ENCODE measurements around the gene ASIC4. TPM values are rescaled to one million over a fixed set of nuclear protein-coding genes. Genes with fewer than 3 reads are reported as not detected.
A peak's percentile ranks its signal among the peaks of the same experiment; 100 is the strongest.

ASIC4 gene
- total RNA-seq, 2 experiments from 2014 or later, result not detected

- Mint-ChIP-seq H3K27ac (no peak overlapping the region), H3K4me3 (no peak overlapping the region), H3K4me1 (peaks cover 1% of the 10 kb centered on the region), H3K9me3 (no peaks in the 10 kb centered on the region), H3K36me3 (no peaks in the 10 kb centered on the region), H3K27me3 (peaks cover 85% of the 10 kb centered on the region)
- DNase-seq, result no peak
Observed at GRCh38 chr2:219527076-219527394, 12.8 kb downstream of the ASIC4 start.

GRCh38 chr2:219527472-219527871 lies 13.2 kb downstream of the ASIC4 start:
- no peak overlapping the region for H3K27ac Mint-ChIP-seq
- H3K9me3 Mint-ChIP-seq, result no peaks in the 10 kb centered on the region
- H3K36me3 Mint-ChIP-seq, result no peaks in the 10 kb centered on the region
- no peak overlapping the region for H3K4me3 Mint-ChIP-seq
- H3K27me3 Mint-ChIP-seq, result peaks cover 82% of the 10 kb centered on the region
- no peaks in the 10 kb centered on the region for H3K4me1 Mint-ChIP-seq
- DNase-seq, result no peak

- H3K27ac Mint-ChIP-seq, result no peak overlapping the region
Observed at GRCh38 chr2:219530048-219530963, 16.0 kb downstream of the ASIC4 start.

GRCh38 chr2:219531639-219532377 lies 17.5 kb downstream of the ASIC4 start:
- H3K4me3 Mint-ChIP-seq, result no peak overlapping the region
- no peak overlapping the region for H3K27ac Mint-ChIP-seq
- H3K4me1 Mint-ChIP-seq, result no peaks in the 10 kb centered on the region
- H3K27me3 Mint-ChIP-seq, result peaks cover 47% of the 10 kb centered on the region
- no peaks in the 10 kb centered on the region for H3K36me3 Mint-ChIP-seq
- no peaks in the 10 kb centered on the region for H3K9me3 Mint-ChIP-seq
- DNase-seq, result no peak

More at GRCh38 chr2:219530048-219530963, 16.0 kb downstream of the ASIC4 start:
- DNase-seq, result peak; percentile 87
- Mint-ChIP-seq H3K4me3 (no peak overlapping the region), H3K36me3 (no peaks in the 10 kb centered on the region), H3K9me3 (no peaks in the 10 kb centered on the region), H3K27me3 (peaks cover 59% of the 10 kb centered on the region), H3K4me1 (no peaks in the 10 kb centered on the region)

- Mint-ChIP-seq H3K9me3 (no peaks in the 10 kb centered on the region), H3K36me3 (no peaks in the 10 kb centered on the region), H3K27ac (no peak overlapping the region), H3K27me3 (peaks cover 43% of the 10 kb centered on the region), H3K4me3 (no peak overlapping the region), H3K4me1 (no peaks in the 10 kb centered on the region)
- DNase-seq, result no peak
Observed at GRCh38 chr2:219532378-219532649, 18.0 kb downstream of the ASIC4 start.

GRCh38 chr2:219533930-219534661 lies 19.8 kb downstream of the ASIC4 start:
- Mint-ChIP-seq H3K27me3 (peaks cover 28% of the 10 kb centered on the region), H3K4me1 (no peaks in the 10 kb centered on the region), H3K4me3 (no peak overlapping the region), H3K36me3 (peaks cover 4% of the 10 kb centered on the region), H3K9me3 (no peaks in the 10 kb centered on the region), H3K27ac (no peak overlapping the region)
- DNase-seq, result no peak

GRCh38 chr2:219536425-219536824 lies 22.1 kb downstream of the ASIC4 start:
- peaks cover 12% of the 10 kb centered on the region for H3K36me3 Mint-ChIP-seq
- H3K27me3 Mint-ChIP-seq, result peaks cover 4% of the 10 kb centered on the region
- H3K4me3 Mint-ChIP-seq, result no peak overlapping the region
- no peak overlapping the region for H3K27ac Mint-ChIP-seq
- peaks cover 4% of the 10 kb centered on the region for H3K4me1 Mint-ChIP-seq
- no peak for DNase-seq
- H3K9me3 Mint-ChIP-seq, result no peaks in the 10 kb centered on the region

GRCh38 chr2:219536967-219537366 lies 22.7 kb downstream of the ASIC4 start:
- no peak for DNase-seq
- H3K9me3 Mint-ChIP-seq, result no peaks in the 10 kb centered on the region
- no peak overlapping the region for H3K4me3 Mint-ChIP-seq
- peaks cover 7% of the 10 kb centered on the region for H3K4me1 Mint-ChIP-seq
- no peaks in the 10 kb centered on the region for H3K27me3 Mint-ChIP-seq
- peaks cover 13% of the 10 kb centered on the region for H3K36me3 Mint-ChIP-seq
- no peak overlapping the region for H3K27ac Mint-ChIP-seq

- Mint-ChIP-seq H3K4me1 (peaks cover 12% of the 10 kb centered on the region), H3K27me3 (no peaks in the 10 kb centered on the region), H3K27ac (no peak overlapping the region), H3K36me3 (peaks cover 13% of the 10 kb centered on the region), H3K9me3 (no peaks in the 10 kb centered on the region), H3K4me3 (no peak overlapping the region)
- DNase-seq, result no peak
Observed at GRCh38 chr2:219537657-219538488, 23.6 kb downstream of the ASIC4 start.

- Mint-ChIP-seq H3K36me3 (peaks cover 13% of the 10 kb centered on the region), H3K27me3 (no peaks in the 10 kb centered on the region), H3K27ac (no peak overlapping the region), H3K4me3 (no peak overlapping the region), H3K9me3 (no peaks in the 10 kb centered on the region), H3K4me1 (peaks cover 12% of the 10 kb centered on the region)
- DNase-seq, result no peak
Observed at GRCh38 chr2:219538504-219538951, 24.2 kb downstream of the ASIC4 start.

GRCh38 chr2:219538956-219539788 lies 24.9 kb downstream of the ASIC4 start:
- Mint-ChIP-seq H3K36me3 (peaks cover 13% of the 10 kb centered on the region), H3K4me3 (no peak overlapping the region), H3K27me3 (no peaks in the 10 kb centered on the region), H3K4me1 (peaks cover 13% of the 10 kb centered on the region), H3K9me3 (no peaks in the 10 kb centered on the region), H3K27ac (no peak overlapping the region)
- no peak for DNase-seq

GRCh38 chr2:219539926-219540678 lies 25.8 kb downstream of the ASIC4 start:
- Mint-ChIP-seq H3K9me3 (no peaks in the 10 kb centered on the region), H3K27me3 (peaks cover 8% of the 10 kb centered on the region), H3K27ac (no peak overlapping the region), H3K4me3 (no peak overlapping the region), H3K4me1 (peaks cover 19% of the 10 kb centered on the region), H3K36me3 (peaks cover 13% of the 10 kb centered on the region)
- DNase-seq, result no peak

- peaks cover 10% of the 10 kb centered on the region for H3K27me3 Mint-ChIP-seq
- DNase-seq, result no peak
- peaks cover 13% of the 10 kb centered on the region for H3K36me3 Mint-ChIP-seq
- peaks cover 19% of the 10 kb centered on the region for H3K4me1 Mint-ChIP-seq
- no peak overlapping the region for H3K4me3 Mint-ChIP-seq
- no peaks in the 10 kb centered on the region for H3K9me3 Mint-ChIP-seq
- no peak overlapping the region for H3K27ac Mint-ChIP-seq
Observed at GRCh38 chr2:219540784-219541504, 26.7 kb downstream of the ASIC4 start.
